GM19463 (cell line): Measurements from ENCODE around the gene QSOX1.
"Not testable (repeated sequence)": the region's sequence is repeated elsewhere in the genome, so short reads cannot be mapped to it uniquely, and the experiment has no call there.

ENCODE experiments used
- ATAC-seq: cut with Tn5 transposase; IDR thresholded peaks from one replicate; pipeline ENCODE4 v1.9.1; 2021; ENCODE audit warnings: mild to moderate bottlenecking, moderate library complexity; ENCODE audit not compliant: unreplicated experiment

Gene QSOX1

DNA sequence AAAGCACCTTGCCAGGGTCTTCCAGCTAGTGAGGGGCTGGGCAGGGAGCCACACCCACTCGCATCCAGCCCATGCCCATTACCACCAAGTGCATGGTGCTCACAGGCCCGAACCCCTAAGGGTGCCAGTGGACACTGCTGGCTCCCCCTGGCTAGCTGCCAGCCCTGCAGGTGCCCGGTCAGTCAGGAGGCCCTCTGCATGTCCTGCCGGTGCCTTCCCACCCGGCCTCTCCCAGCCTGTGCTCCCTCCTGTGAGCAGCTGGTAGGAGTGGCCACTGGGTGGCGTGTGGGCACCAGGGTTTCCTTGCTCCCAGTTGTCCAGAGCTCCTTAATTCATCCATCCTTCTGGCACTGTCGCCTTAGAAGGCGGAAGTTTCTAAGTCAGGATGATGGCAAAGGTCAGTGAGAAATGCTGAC, 33.4 kb downstream of the QSOX1 start:
- ATAC-seq: no peak

DNA sequence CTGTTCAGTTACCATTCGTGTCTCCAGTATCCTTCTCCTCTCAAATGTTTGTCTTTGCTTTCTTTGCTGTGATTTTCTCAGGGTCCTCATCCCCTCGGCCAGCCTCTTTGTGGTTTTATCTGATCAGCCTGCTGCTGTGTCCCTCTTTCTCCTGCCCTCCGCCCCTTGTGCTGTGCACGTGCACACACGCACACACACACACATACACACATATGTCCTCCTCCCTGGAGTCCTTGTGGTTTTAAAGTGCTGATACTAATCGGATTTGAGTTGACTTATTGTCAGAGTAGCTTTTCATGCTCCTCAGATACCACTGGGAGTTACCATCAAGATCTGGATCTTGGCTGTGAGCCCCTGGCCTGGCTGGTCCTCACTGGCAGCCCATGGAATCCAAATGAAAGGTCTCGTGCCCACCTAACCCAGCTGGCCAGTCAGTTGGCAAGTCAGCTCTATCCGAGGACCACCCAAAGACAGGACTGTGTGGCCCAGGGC, 34.1 kb downstream of the QSOX1 start:
- no peak for ATAC-seq

DNA sequence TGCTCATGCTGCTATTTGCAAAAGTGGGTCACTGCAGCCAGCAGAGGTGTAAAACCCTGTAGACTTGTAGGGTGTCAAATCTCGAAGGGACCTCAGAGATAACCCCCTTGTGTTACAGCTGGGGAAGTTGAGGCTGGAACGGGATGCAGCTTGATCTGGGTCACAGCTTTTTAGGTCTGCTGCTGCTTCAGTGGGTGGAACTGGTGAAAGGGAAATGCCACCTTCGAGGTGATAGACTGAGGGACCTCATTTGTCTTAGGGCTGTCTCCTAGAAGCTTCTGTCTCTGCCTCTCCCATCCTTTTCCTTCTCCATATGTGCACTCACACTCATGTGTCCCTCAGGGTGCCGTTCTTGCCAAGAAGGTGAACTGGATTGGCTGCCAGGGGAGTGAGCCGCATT, 35.4 kb downstream of the QSOX1 start:
- ATAC-seq: no peak

GRCh38 chr1:180192172-180192571, 37.5 kb downstream of the QSOX1 start:
- no peak for ATAC-seq

- no peak for ATAC-seq
These were observed 38.7 kb downstream of the QSOX1 start for GRCh38 chr1:180193141-180194047.

DNA sequence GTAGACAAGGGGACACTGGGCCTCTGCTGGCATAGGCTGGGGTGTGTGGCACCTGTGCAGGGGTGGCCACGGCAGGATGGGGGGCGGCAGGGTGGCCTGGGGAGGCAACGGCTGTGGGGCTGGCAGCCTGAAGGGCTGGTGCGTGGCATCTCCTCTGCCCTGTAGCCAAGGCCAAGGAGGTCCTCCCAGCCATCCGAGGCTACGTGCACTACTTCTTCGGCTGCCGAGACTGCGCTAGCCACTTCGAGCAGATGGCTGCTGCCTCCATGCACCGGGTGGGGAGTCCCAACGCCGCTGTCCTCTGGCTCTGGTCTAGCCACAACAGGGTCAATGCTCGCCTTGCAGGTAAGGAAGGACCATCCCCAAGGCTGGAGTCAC, 39.4 kb downstream of the QSOX1 start:
- ATAC-seq: no peak

- no peak for ATAC-seq
These were observed 40.0 kb downstream of the QSOX1 start for GRCh38 chr1:180194546-180195207.

GRCh38 chr1:180195401-180195800, 40.7 kb downstream of the QSOX1 start:
- ATAC-seq: no peak

- ATAC-seq: no peak
These were observed 41.2 kb downstream of the QSOX1 start for GRCh38 chr1:180195916-180196315.

DNA sequence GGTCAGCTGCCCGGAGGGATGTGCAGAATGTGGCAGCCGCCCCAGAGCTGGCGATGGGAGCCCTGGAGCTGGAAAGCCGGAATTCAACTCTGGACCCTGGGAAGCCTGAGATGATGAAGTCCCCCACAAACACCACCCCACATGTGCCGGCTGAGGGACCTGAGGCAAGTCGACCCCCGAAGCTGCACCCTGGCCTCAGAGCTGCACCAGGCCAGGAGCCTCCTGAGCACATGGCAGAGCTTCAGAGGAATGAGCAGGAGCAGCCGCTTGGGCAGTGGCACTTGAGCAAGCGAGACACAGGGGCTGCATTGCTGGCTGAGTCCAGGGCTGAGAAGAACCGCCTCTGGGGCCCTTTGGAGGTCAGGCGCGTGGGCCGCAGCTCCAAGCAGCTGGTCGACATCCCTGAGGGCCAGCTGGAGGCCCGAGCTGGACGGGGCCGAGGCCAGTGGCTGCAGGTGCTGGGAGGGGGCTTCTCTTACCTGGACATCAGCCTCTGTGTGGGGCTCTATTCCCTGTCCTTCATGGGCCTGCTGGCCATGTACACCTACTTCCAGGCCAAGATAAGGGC, 41.9 kb downstream of the QSOX1 start:
- ATAC-seq: no peak

DNA sequence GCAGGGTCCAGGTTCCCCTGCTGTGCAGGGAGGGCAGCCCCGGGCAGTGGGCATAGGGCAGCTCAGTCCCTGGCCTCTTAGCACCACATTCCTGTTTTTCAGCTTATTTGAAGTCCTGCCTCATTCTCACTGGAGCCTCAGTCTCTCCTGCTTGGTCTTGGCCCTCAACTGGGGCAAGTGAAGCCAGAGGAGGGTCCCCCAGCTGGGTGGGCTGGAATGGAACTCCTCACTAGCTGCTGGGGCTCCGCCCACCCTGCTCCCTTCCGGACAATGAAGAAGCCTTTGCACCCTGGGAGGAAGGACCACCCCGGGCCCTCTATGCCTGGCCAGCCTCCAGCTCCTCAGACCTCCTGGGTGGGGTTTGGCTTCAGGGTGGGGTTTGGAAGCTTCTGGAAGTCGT, 42.6 kb downstream of the QSOX1 start:
- no peak for ATAC-seq

DNA sequence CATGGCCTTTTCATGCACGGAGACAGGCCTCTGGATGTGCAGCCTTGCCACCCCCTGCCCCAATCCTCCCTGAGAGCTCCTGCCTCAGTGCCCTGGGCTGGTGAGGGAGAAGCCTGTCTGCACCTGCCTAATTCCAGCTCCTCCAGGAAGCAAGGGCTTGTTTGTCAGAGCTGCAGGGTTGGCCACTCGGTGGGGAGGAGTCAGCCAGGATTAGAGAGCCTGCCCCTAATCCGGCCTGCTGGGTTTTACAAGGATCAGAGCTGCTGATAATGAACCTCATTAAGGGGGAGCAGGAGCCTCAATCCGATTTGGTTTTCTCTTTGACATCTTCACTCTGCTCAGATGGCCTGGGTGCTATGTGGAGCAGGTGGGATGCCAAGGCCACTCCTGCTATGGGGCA, 43.5 kb downstream of the QSOX1 start:
- ATAC-seq: no peak

DNA sequence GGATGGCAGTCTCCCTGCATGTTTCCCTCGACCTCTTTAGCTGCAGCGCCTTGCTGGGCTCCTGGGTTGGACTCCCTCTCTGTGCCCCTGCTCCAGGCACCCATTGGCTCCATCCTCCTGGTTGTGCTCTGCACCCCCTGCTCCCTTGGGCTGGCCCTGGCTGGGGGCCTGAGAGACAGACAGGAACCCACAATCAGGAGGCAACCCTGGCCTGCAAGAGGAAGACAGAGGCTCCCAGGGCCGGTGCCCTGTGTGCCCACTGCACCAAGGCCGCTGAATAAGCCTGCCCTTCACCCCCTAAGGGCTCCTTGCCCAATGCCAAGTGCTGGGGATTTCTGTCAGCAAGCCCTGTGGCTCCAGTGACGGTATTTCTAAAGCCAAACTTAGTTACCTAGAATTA, 43.9 kb downstream of the QSOX1 start:
- ATAC-seq: no peak

GRCh38 chr1:180199018-180199417, 44.3 kb downstream of the QSOX1 start:
- no peak for ATAC-seq

DNA sequence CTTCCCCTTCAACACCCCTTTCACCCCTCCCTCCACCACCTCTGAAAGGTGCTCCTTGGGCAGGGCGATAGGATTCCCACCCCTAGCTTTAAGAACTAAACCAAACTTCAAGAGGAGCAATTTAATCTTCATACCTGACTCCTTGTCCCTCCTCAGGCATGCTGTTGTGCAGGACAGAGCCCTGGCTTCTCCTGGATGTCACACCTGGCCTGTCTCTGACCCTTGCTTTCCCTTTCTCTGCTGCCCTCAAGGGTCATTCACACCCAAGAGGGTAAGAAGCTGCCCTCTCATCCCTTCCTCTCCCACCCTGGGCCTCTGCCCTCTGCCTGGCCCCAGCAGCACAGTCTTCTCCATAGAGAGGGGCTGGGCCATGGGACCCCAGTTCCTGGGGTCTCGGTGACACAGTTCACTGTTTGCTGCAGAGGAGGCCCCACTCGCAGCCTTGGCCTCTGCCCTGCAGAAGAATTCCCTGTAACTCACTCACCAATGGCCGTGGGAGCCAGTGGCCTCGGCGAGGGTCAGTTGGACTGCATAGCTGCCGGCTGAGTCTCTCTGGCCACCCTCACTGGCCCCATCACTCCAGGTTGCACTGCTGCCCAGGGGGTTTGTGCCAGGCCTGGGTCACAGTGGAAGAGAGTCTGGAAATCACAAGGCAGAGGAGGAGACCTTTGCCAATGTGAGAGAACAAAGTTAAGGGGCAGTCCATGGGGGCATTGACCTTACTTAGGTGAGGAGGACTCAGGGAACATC, 47.0 kb downstream of the QSOX1 start:
- no peak for ATAC-seq

- not testable (repeated sequence) for ATAC-seq
These were observed 47.9 kb downstream of the QSOX1 start for GRCh38 chr1:180202588-180202987.

DNA sequence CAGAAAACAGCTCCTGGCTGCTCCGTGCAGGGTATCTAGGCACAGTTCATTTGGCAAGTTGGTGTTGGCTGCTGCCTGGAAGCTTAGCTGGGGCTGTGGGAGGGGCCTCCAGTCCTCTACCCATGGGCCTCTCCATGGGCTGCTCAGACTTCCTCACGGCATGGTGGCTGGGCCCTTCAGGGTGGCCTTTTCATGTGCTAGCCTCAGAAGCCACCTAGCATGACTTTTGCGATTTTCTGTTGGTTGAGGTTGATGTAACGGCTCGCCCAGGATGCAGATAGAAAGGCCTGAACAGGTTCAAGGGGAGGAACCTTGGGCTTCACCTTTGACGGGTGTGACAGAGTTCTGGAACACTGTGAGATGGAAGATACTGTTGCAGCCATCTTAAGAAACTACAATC, 49.6 kb downstream of the QSOX1 start:
- ATAC-seq: no peak

GRCh38 chr1:180206581-180206980, 51.9 kb downstream of the QSOX1 start:
- ATAC-seq: no peak

DNA sequence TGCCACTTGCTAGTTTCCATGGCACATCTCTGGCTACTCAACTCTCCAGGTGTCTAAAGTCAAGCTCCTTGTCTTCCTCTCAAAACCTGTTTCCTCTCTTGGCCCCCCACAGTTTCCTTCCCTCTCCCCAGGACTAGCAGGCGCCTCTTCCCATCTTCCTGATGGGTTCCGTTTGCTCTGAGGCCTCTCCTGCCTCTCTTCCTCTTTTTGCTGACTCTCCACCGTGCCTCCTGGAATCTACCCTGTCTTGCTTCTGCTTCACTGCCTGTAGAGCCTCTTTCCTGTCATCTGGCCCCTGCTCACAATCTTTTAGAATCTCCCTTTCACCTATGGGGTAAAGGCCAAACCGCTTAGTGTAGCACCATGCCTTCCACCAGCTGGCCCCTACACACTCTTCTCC, 53.6 kb downstream of the QSOX1 start:
- no peak for ATAC-seq

GRCh38 chr1:180210008-180210620, 55.4 kb downstream of the QSOX1 start:
- no peak for ATAC-seq
